IMR-90 (cell line): ENCODE results near the gene ZFX. TPM values are rescaled to one million over a fixed set of nuclear protein-coding genes. Genes with fewer than 3 reads are reported as not detected.

Experiments
- ATAC-seq: fragments of 200-7000 bp; cut with Tn5 transposase; 2 replicates; pipeline ENCODE4 v1.9.1; 2020; ENCODE audit warnings: low read depth, mild to moderate bottlenecking, moderate library complexity
- BruUV-seq: library from RNA; stranded (reverse); fragments of 400-500 nt; replicated peaks from 2 replicates; lab custom pipeline; 2021; lab: Mats Ljungman, UMichigan
- CTCF ChIA-PET: fragments of 300-600 bp; formaldehyde crosslinking; extraction: SDS; loops from one replicate; lab custom pipeline; 2021; ENCODE audit warnings: antibody characterized with exemption; lab: Yijun Ruan, JAX
- POLR2A ChIA-PET: fragments of 300-600 bp; sonication (Branson Sonifier 250); formaldehyde crosslinking; loops from one replicate; lab custom pipeline; 2022; ENCODE audit warnings: antibody characterized with exemption; ENCODE audit not compliant: unreplicated experiment; lab: Charles Lee
- DNase-seq: peaks from one replicate; pipeline ENCODE4 v3.0.0; 2013
- H2AFZ ChIP-seq: replicated peaks from 2 replicates; pipeline ENCODE3; 2013; ENCODE audit warnings: low read length, mild to moderate bottlenecking; ENCODE audit not compliant: poor library complexity
- H2AK5ac ChIP-seq: 2 replicates; pipeline ENCODE4 v1.6.1; 2013; ENCODE audit warnings: low read depth, low read length, inconsistent platforms
- H2AK9ac ChIP-seq: replicated peaks from 2 replicates; pipeline ENCODE3; 2013; ENCODE audit warnings: mild to moderate bottlenecking, low read depth, low read length, moderate library complexity; ENCODE audit not compliant: poor library complexity
- H2BK120ac ChIP-seq: 2 replicates; pipeline ENCODE4 v1.6.1; 2013; ENCODE audit warnings: low read depth, low read length, inconsistent platforms
- H2BK15ac ChIP-seq: 3 replicates; pipeline ENCODE4 v1.6.1; 2013; ENCODE audit warnings: low read depth, low read length, inconsistent platforms
- H2BK20ac ChIP-seq: 2 replicates; pipeline ENCODE4 v1.6.1; 2013; ENCODE audit warnings: low read depth, mild to moderate bottlenecking, inconsistent platforms, low read length, moderate library complexity
- H2BK5ac ChIP-seq: 2 replicates; pipeline ENCODE4 v1.6.1; 2013; ENCODE audit warnings: mild to moderate bottlenecking, low read depth, low read length, inconsistent platforms; ENCODE audit not compliant: poor library complexity, severe bottlenecking
- H3K14ac ChIP-seq: replicated peaks from 2 replicates; pipeline ENCODE4 v1.6.1; 2013; ENCODE audit warnings: low read depth, low read length, inconsistent platforms
- H3K18ac ChIP-seq: 2 replicates; pipeline ENCODE4 v1.6.1; 2013; ENCODE audit warnings: low read depth, low read length, control low read depth
- H3K23ac ChIP-seq: 2 replicates; pipeline ENCODE4 v1.6.1; 2013; ENCODE audit warnings: low read depth, low read length, inconsistent platforms
- H3K27ac ChIP-seq: 2 replicates; pipeline ENCODE4 v1.5.1; 2013; ENCODE audit warnings: mild to moderate bottlenecking, control low read depth, low read length; ENCODE audit not compliant: insufficient read depth
- H3K27me3 ChIP-seq: 2 replicates; pipeline ENCODE4 v1.6.1; 2013; ENCODE audit warnings: low read length; ENCODE audit not compliant: control insufficient read depth, insufficient read depth
- H3K36me3 ChIP-seq: 2 replicates; pipeline ENCODE4 v1.6.1; 2013; ENCODE audit warnings: low read length, mixed read lengths; ENCODE audit not compliant: control insufficient read depth, insufficient read depth
- H3K4ac ChIP-seq: 2 replicates; pipeline ENCODE4 v1.6.1; 2013; ENCODE audit warnings: low read depth, low read length, inconsistent platforms
- H3K4me1 ChIP-seq: 2 replicates; pipeline ENCODE4 v1.6.1; 2013; ENCODE audit warnings: low read length, mixed read lengths; ENCODE audit not compliant: control insufficient read depth, insufficient read depth
- H3K4me2 ChIP-seq: 2 replicates; pipeline ENCODE4 v1.6.1; 2013; ENCODE audit warnings: low read depth, mild to moderate bottlenecking, control low read depth, low read length, moderate library complexity
- H3K4me3 ChIP-seq: 2 replicates; pipeline ENCODE4 v1.5.1; 2013; ENCODE audit warnings: low read depth, mild to moderate bottlenecking, control low read depth, low read length, moderate library complexity; ENCODE audit not compliant: insufficient read depth
- H3K56ac ChIP-seq: 2 replicates; pipeline ENCODE4 v1.6.1; 2013; ENCODE audit warnings: low read length, inconsistent platforms; ENCODE audit not compliant: insufficient read depth; ENCODE audit errors: extremely low read depth
- H3K79me1 ChIP-seq, 2 experiments: 2 replicates each; pipeline ENCODE4 v1.6.1; 2013; ENCODE audit warnings: low read length in 2 of 2, inconsistent platforms in 1 of 2, low read depth in 1 of 2
- H3K9ac ChIP-seq: 2 replicates; pipeline ENCODE4 v1.6.1; 2013; ENCODE audit warnings: low read depth, low read length, control low read depth
- H3K9me1 ChIP-seq: 2 replicates; pipeline ENCODE4 v1.6.1; 2013; ENCODE audit warnings: low read length, inconsistent platforms; ENCODE audit not compliant: insufficient read depth
- H3K9me3 ChIP-seq: 2 replicates; pipeline ENCODE4 v1.6.1; 2013; ENCODE audit warnings: low read length; ENCODE audit not compliant: control insufficient read depth, insufficient read depth
- H4K20me1 ChIP-seq: 2 replicates; pipeline ENCODE4 v1.6.1; 2013; ENCODE audit warnings: low read length, inconsistent platforms; ENCODE audit not compliant: insufficient read depth
- H4K5ac ChIP-seq: 2 replicates; pipeline ENCODE4 v1.6.1; 2013; ENCODE audit warnings: mild to moderate bottlenecking, low read depth, low read length, control low read depth
- H4K8ac ChIP-seq, 2 experiments: 2 replicates each; pipeline ENCODE4 v1.6.1; 2013; ENCODE audit warnings: low read depth in 2 of 2, low read length in 2 of 2, control low read depth in 1 of 2, inconsistent platforms in 1 of 2
- H4K91ac ChIP-seq: 2 replicates; pipeline ENCODE4 v1.6.1; 2013; ENCODE audit warnings: low read depth, low read length, inconsistent platforms; ENCODE audit not compliant: insufficient read depth
- MAZ ChIP-seq: IDR thresholded peaks from 2 replicates; pipeline ENCODE4 v1.6.1; 2012; ENCODE audit warnings: low read depth, mild to moderate bottlenecking, low read length, improper control_type of control experiment, moderate library complexity, borderline replicate concordance
- WGBS, 2 experiments: methylation state at CpG; one replicate each; pipeline versions ENCODE4 v1.1.5 to v1.1.7; 2013; ENCODE audit warnings: missing lambda C conversion rate in 2 of 2; ENCODE audit not compliant: insufficient read length in 1 of 2; ENCODE audit errors: extremely low coverage in 2 of 2; 5-methylcytosine and 5-hydroxymethylcytosine counted together
- dilution Hi-C: fragments of 300-500 bp; cut with HindIII; formaldehyde crosslinking; loops from one replicate; pipeline ENCODE4 v1.14.3; 2018; ENCODE audit warnings: low sequenced_read_pairs; ENCODE audit not compliant: unreplicated experiment
- in situ Hi-C: fragments of 300-500 bp; cut with MboI; formaldehyde crosslinking; loops from 3 replicates; pipeline ENCODE4 v1.14.3; 2019; ENCODE audit warnings: low sequenced_read_pairs, inconsistent platforms, mixed read lengths
- intact Hi-C: fragments of 100-400 bp; cut with micrococcal nuclease; formaldehyde crosslinking; loops from 2 replicates; pipeline ENCODE4 v1.10.0; 2022
- polyA plus RNA-seq, 3 experiments: library from polyadenylated mRNA; depleted of rRNA; stranded (reverse); fragments of >200 nt; gene quantifications; 2 replicates each; pipeline ENCODE4 v1.2.3, GENCODE V29; 2012; ENCODE audit warnings: low replicate concordance in 1 of 3
- total RNA-seq: library from RNA; depleted of rRNA; stranded (reverse); fragments of >200 nt; gene quantifications from 2 replicates; pipeline ENCODE4 v1.2.3, GENCODE V29; 2012

The ZFX gene
- total and polyA plus RNA-seq, 2 of the 4 experiments (the other 2 are of a cell fraction) = 16.0 to 99.3 TPM

DNA sequence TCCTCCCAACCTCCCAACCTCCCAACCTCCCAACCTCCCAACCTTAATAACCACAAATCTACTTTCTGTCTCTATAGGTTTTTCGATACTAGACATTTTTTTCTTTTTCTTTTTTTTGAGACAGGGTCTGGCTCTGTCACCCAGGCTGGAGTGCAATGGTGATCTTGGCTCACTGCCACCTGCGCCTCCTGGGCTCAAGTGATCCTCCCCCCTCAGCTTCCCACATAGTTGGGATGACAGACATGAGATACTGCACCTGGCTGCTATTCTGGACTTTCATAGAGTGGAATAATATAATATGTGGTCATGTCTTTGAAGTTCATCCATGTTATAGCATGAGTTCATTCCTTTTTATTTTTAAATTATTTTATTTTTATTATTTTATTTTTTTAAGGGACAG lies 39.5 kb upstream of the ZFX start:
- Histone ChIP-seq H3K27me3 (peaks cover 1% of the 10 kb centered on the region; the same call in 1 of the 2 replicates), H4K8ac (no peak overlapping the region), H3K4me2 (no peak overlapping the region), H3K18ac (no peak overlapping the region), H3K14ac (no peak overlapping the region), H4K20me1 (no peaks in the 10 kb centered on the region), H2AK9ac (no peak overlapping the region), H3K36me3 (no peaks in the 10 kb centered on the region), H2BK120ac (no peak overlapping the region), H2BK5ac (no peak overlapping the region), H2AK5ac (no peak overlapping the region), H3K9ac (no peak overlapping the region), H3K27ac (no peak overlapping the region), H3K9me3 (no peaks in the 10 kb centered on the region), H3K79me1 (no peaks in the 10 kb centered on the region), H2BK15ac (no peak overlapping the region), H4K5ac (no peak overlapping the region), H4K91ac (no peak overlapping the region), H3K56ac (no peak overlapping the region), H3K4ac (no peak overlapping the region), H2BK20ac (no peak overlapping the region), H2AFZ (no peak overlapping the region), H3K23ac (no peak overlapping the region), H3K4me3 (no peak overlapping the region), H3K4me1 (peaks cover 7% of the 10 kb centered on the region), H3K9me1 (no peaks in the 10 kb centered on the region)
- TF ChIP-seq MAZ = no peak
- dilution Hi-C loops = no loop called here
- intact Hi-C loops = no loop called here
- no TSS peak for BruUV-seq
- ChIA-PET POLR2A (no interaction called here), CTCF (no interaction called here)
- 20 to 100% methylated on average over 1 of the region's 2 CpGs for WGBS, 2 experiments
- DNase-seq = no peak
- in situ Hi-C loops = no loop called here
- no peak for ATAC-seq
